GM23248 (cell line): Measurements from ENCODE around the gene USP28. TPM values are rescaled to one million over a fixed set of nuclear protein-coding genes. Genes with fewer than 3 reads are reported as not detected.
A peak's percentile ranks its signal among the peaks of the same experiment; 100 is the strongest.
"Not testable (repeated sequence)": the region's sequence is repeated elsewhere in the genome, so short reads cannot be mapped to it uniquely, and the experiment has no call there.

Source experiments
- DNase-seq: peaks from one replicate; pipeline ENCODE4 v3.0.0-alpha.2; 2015
- H2AFZ ChIP-seq: fragments of 200-600 bp; sonication (generic); 2 replicates; pipeline ENCODE4 v1.6.1; 2016; ENCODE audit warnings: antibody characterized with exemption
- H3F3A ChIP-seq: fragments of 200-600 bp; sonication (generic); 2 replicates; pipeline ENCODE4 v1.6.1; 2016; ENCODE audit warnings: mild to moderate bottlenecking, antibody characterized with exemption, mixed run types; ENCODE audit not compliant: insufficient read depth
- H3K27ac ChIP-seq: fragments of 200-600 bp; sonication (generic); 2 replicates; pipeline ENCODE4 v1.5.1; 2016; ENCODE audit warnings: mild to moderate bottlenecking
- H3K27me3 ChIP-seq: fragments of 200-600 bp; sonication (generic); replicated peaks from 2 replicates; pipeline ENCODE4 v1.6.1; 2016; ENCODE audit warnings: mild to moderate bottlenecking; ENCODE audit not compliant: insufficient read depth
- H3K36me3 ChIP-seq: fragments of 200-600 bp; sonication (generic); 2 replicates; pipeline ENCODE4 v1.6.1; 2016; ENCODE audit warnings: low read depth, mild to moderate bottlenecking
- H3K4me1 ChIP-seq: fragments of 200-600 bp; sonication (generic); 2 replicates; pipeline ENCODE4 v1.6.1; 2016; ENCODE audit warnings: mild to moderate bottlenecking; ENCODE audit not compliant: insufficient read depth
- H3K4me2 ChIP-seq: fragments of 200-600 bp; sonication (generic); one replicate; pipeline ENCODE4 v1.6.1; 2016; ENCODE audit warnings: mild to moderate bottlenecking; ENCODE audit not compliant: unreplicated experiment
- H3K4me3 ChIP-seq: fragments of 200-600 bp; sonication (generic); 2 replicates; pipeline ENCODE4 v1.5.1; 2016; ENCODE audit warnings: mild to moderate bottlenecking
- H3K79me2 ChIP-seq: fragments of 200-600 bp; sonication (generic); 2 replicates; pipeline ENCODE4 v1.6.1; 2016; ENCODE audit warnings: mild to moderate bottlenecking; ENCODE audit not compliant: insufficient read depth
- H3K9ac ChIP-seq: fragments of 200-600 bp; sonication (generic); 2 replicates; pipeline ENCODE4 v1.6.1; 2016; ENCODE audit warnings: mild to moderate bottlenecking
- H3K9me2 ChIP-seq: fragments of 200-600 bp; sonication (generic); 2 replicates; pipeline ENCODE4 v1.6.1; 2016; ENCODE audit warnings: mixed run types, mild to moderate bottlenecking, moderate library complexity; ENCODE audit not compliant: insufficient read depth
- H3K9me3 ChIP-seq: fragments of 200-600 bp; sonication (generic); one replicate; pipeline ENCODE4 v1.6.1; 2017; ENCODE audit warnings: low read depth
- H4K20me1 ChIP-seq: fragments of 200-600 bp; sonication (generic); 2 replicates; pipeline ENCODE4 v1.6.0; 2016; ENCODE audit not compliant: insufficient read depth
- EZH2 ChIP-seq: fragments of 200-600 bp; sonication (generic); IDR thresholded peaks from 2 replicates; pipeline ENCODE4 v1.6.1; 2018; ENCODE audit warnings: antibody characterized with exemption, mild to moderate bottlenecking; ENCODE audit not compliant: insufficient read depth, poor library complexity, severe bottlenecking
- EZH2phosphoT487 ChIP-seq: fragments of 200-600 bp; sonication (generic); IDR thresholded peaks from 2 replicates; pipeline ENCODE4 v1.6.1; 2018; ENCODE audit warnings: antibody characterized with exemption, moderate library complexity, mild to moderate bottlenecking, low read depth; ENCODE audit not compliant: insufficient read depth
- WGBS, 2 experiments: methylation state at CpG; one replicate each; pipeline ENCODE4 v1.1.6; 2015 to 2017; ENCODE audit warnings: low lambda C conversion rate in 2 of 2, low coverage in 1 of 2; ENCODE audit errors: missing lambda C conversion rate in 2 of 2; 5-methylcytosine and 5-hydroxymethylcytosine counted together
- in situ Hi-C: fragments of 300-500 bp; cut with MboI; formaldehyde crosslinking; loops from 2 replicates; pipeline ENCODE4 v1.15.0; 2020
- polyA plus RNA-seq: library from polyadenylated mRNA; unstranded; fragments of >200 nt; fragmentation: Nextera tagmentation; extraction: Ambion mirVana; gene quantifications from 2 replicates; pipeline ENCODE4 v1.2.1, GENCODE V29; 2016
- total RNA-seq: library from RNA; depleted of rRNA; stranded (reverse); fragments of >200 nt; shearing (Covaris generic); gene quantifications from 2 replicates; pipeline ENCODE4 v1.2.3, GENCODE V29; 2014

USP28 gene
- total and polyA plus RNA-seq, 2 experiments from 2014 or later: 17.1 to 25.1 TPM

- H3K4me2 ChIP-seq: no peak overlapping the region
- peaks cover 22% of the 10 kb centered on the region; the same call in 1 of the 2 replicates for H3K36me3 ChIP-seq
- no peak for TF ChIP-seq EZH2phosphoT487
- no peak for TF ChIP-seq EZH2
- in situ Hi-C loops: no loop called here
- DNase-seq: no peak
- H3K9me3 ChIP-seq: no peaks in the 10 kb centered on the region
- H3K27ac ChIP-seq: no peak overlapping the region
- no peaks in the 10 kb centered on the region for H3K4me1 ChIP-seq
- no peaks in the 10 kb centered on the region for H3K79me2 ChIP-seq
- H3K27me3 ChIP-seq: no peaks in the 10 kb centered on the region
- no peaks in the 10 kb centered on the region for H3K9me2 ChIP-seq
- no peaks in the 10 kb centered on the region for H4K20me1 ChIP-seq
- no peak overlapping the region for H3K4me3 ChIP-seq
- no peak overlapping the region for H3K9ac ChIP-seq
- no peak overlapping the region for H2AFZ ChIP-seq
- no peaks in the 10 kb centered on the region for H3F3A ChIP-seq
Measured at GRCh38 chr11:113802621-113803020, 72.8 kb downstream of the USP28 start.

- 60 to 66% methylated on average over 3 of the region's 3 CpGs for WGBS, 2 experiments
- in situ Hi-C loops: no loop called here
Measured at GRCh38 chr11:113796663-113797259, 78.6 kb downstream of the USP28 start.

GRCh38 chr11:113789675-113790320, 85.6 kb downstream of the USP28 start:
- Histone ChIP-seq H3K9me2 (no peaks in the 10 kb centered on the region), H3K4me1 (no peaks in the 10 kb centered on the region), H3K9ac (no peak overlapping the region), H3K36me3 (no peaks in the 10 kb centered on the region), H4K20me1 (no peaks in the 10 kb centered on the region), H3K9me3 (no peaks in the 10 kb centered on the region), H2AFZ (no peak overlapping the region), H3K27me3 (peaks cover 5% of the 10 kb centered on the region), H3F3A (no peaks in the 10 kb centered on the region), H3K4me2 (no peak overlapping the region), H3K27ac (no peak overlapping the region), H3K79me2 (no peaks in the 10 kb centered on the region), H3K4me3 (no peak overlapping the region)
- in situ Hi-C loops: no loop called here
- DNase-seq: no peak
- WGBS, 2 experiments: 91% methylated on average over 34 to 35 of the region's 35 CpGs
- TF ChIP-seq EZH2: no peak
- no peak for TF ChIP-seq EZH2phosphoT487

More at GRCh38 chr11:113796663-113797259, 78.6 kb downstream of the USP28 start:
- no peak overlapping the region for H3K4me3 ChIP-seq
- H3K79me2 ChIP-seq: no peaks in the 10 kb centered on the region
- no peaks in the 10 kb centered on the region for H3K9me2 ChIP-seq
- no peaks in the 10 kb centered on the region for H3K9me3 ChIP-seq
- H3K27ac ChIP-seq: no peak overlapping the region
- H3K4me1 ChIP-seq: no peaks in the 10 kb centered on the region
- H3K9ac ChIP-seq: no peak overlapping the region
- H4K20me1 ChIP-seq: no peaks in the 10 kb centered on the region
- H3K36me3 ChIP-seq: peaks cover 6% of the 10 kb centered on the region; the same call in 1 of the 2 replicates
- H3K27me3 ChIP-seq: no peaks in the 10 kb centered on the region
- no peak overlapping the region for H3K4me2 ChIP-seq
- peak; percentile 73 for DNase-seq
- H3F3A ChIP-seq: no peaks in the 10 kb centered on the region
- TF ChIP-seq EZH2: no peak
- H2AFZ ChIP-seq: no peak overlapping the region

- H3K9me3 ChIP-seq, H2AFZ ChIP-seq, H3K4me3 ChIP-seq, H3K79me2 ChIP-seq, H3K36me3 ChIP-seq, H3K27me3 ChIP-seq, DNase-seq, H3K9me2 ChIP-seq, H4K20me1 ChIP-seq, in situ Hi-C loops, H3K27ac ChIP-seq, H3K9ac ChIP-seq, H3K4me2 ChIP-seq, H3K4me1 ChIP-seq, H3F3A ChIP-seq: not testable (repeated sequence)
- 81 to 84% methylated on average over 21 to 22 of the region's 22 CpGs for WGBS, 2 experiments
Measured at GRCh38 chr11:113789016-113789415, 86.4 kb downstream of the USP28 start.
